Right lobe of liver (tissue), 6 donors: ENCODE measurements around the gene TTC24. TPM values are rescaled to one million over a fixed set of nuclear protein-coding genes. Genes with fewer than 3 reads are reported as not detected.

Source experiments
- ATAC-seq, 4 donors: fragments of 200-7000 bp; cut with Tn5 transposase; one replicate each; pipeline ENCODE4 v1.9.1; 2020; ENCODE audit warnings: mild to moderate bottlenecking in 4 of 4, moderate library complexity in 4 of 4
- DNase-seq, 3 donors: peaks; one replicate each; pipeline ENCODE4 v3.0.0-alpha.2; 2020
- H3K27ac ChIP-seq, 3 donors: fragments of 200-600 bp; one replicate each; pipeline ENCODE4 v1.8.0; 2022
- H3K27me3 ChIP-seq, 2 donors: fragments of 200-600 bp; one replicate each; pipeline ENCODE4 v1.8.0; 2022
- H3K36me3 ChIP-seq, 4 donors: fragments of 200-600 bp; sonication (generic) in 1 of 4; one replicate each; pipeline versions ENCODE4 v1.5.1 to v1.8.0; 2017 to 2022; ENCODE audit warnings: control low read depth in 1 of 4
- H3K4me1 ChIP-seq, 4 donors: fragments of 200-600 bp; sonication (generic) in 1 of 4; one replicate each; pipeline versions ENCODE4 v1.5.1 to v1.8.0; 2017 to 2022; ENCODE audit warnings: control low read depth in 1 of 4
- H3K4me3 ChIP-seq, 3 donors: fragments of 200-600 bp; one replicate each; pipeline ENCODE4 v1.8.0; 2022
- H3K9me3 ChIP-seq, 4 donors: fragments of 200-600 bp; sonication (generic) in 1 of 4; one replicate each; pipeline versions ENCODE4 v1.5.1 to v1.8.0; 2017 to 2022; ENCODE audit warnings: control low read depth in 1 of 4
- CTCF ChIP-seq, 4 donors: fragments of 200-600 bp in 3 of 4; fragments of 450-650 bp in 1 of 4; IDR thresholded peaks; one replicate each; pipeline versions ENCODE4 v1.5.1 to v1.8.0; 2016 to 2022; ENCODE audit warnings: antibody characterized with exemption in 4 of 4, mild to moderate bottlenecking in 2 of 4
- POLR2A ChIP-seq: fragments of 450-650 bp; IDR thresholded peaks from one replicate; pipeline ENCODE4 v1.6.1; 2017; ENCODE audit warnings: antibody characterized with exemption, mild to moderate bottlenecking
- WGBS: methylation state at CpG from one replicate; pipeline ENCODE4 v1.1.6; 2018; ENCODE audit warnings: low coverage, low lambda C conversion rate; ENCODE audit not compliant: insufficient coverage; ENCODE audit errors: missing lambda C conversion rate; 5-methylcytosine and 5-hydroxymethylcytosine counted together
- intact Hi-C, 2 donors: fragments of 100-400 bp; cut with DNase I; formaldehyde crosslinking; loops; one replicate each; pipeline versions ENCODE4 v1.11.2 to v1.14.1; 2022
- total RNA-seq, 6 experiments: library from RNA; depleted of rRNA in 2 of 6; stranded (reverse); fragments of >200 nt in 2 of 6; fragmentation: NEBNext Ultra II Directional in 3 of 6; extraction: Animal tissue kit (Norgen Biotek cat#: 25700) in 3 of 6; gene quantifications; one replicate each; pipeline versions ENCODE4 v1.1.0 to v1.2.4, GENCODE V29; 2016 to 2023
- donor health status: DM: no; HTN: yes; CAD: no.
- donor health status: DM: no; HTN: no; CAD: no.
- donor health status: DM: no; HTN: no; CAD: no.
- donor health status: DM: no; HTN: yes; CAD: no.
- donor health status: DM: no; HTN: yes; CAD: no.

Gene TTC24
- total RNA-seq, 6 experiments from 2014 or later = 0.31 TPM; not detected in 5

GRCh38 chr1:156560585-156561163, 18.8 kb upstream of the TTC24 start:
- WGBS = 67% methylated on average over 3 of the region's 5 CpGs
- Histone ChIP-seq H3K36me3 (no peaks in the 10 kb centered on the region), H3K4me1 (no peaks in the 10 kb centered on the region)

GRCh38 chr1:156565519-156565918, 14.0 kb upstream of the TTC24 start:
- intact Hi-C loops = no loop called here
- 89% methylated on average over 2 of the region's 2 CpGs for WGBS
- Histone ChIP-seq H3K9me3 (no peaks in the 10 kb centered on the region), H3K27me3 (no peaks in the 10 kb centered on the region), H3K27ac (no peak overlapping the region), H3K4me3 (no peak overlapping the region), H3K36me3 (no peaks in the 10 kb centered on the region), H3K4me1 (no peaks in the 10 kb centered on the region)
- no peak for ATAC-seq
- DNase-seq = no peak
- TF ChIP-seq POLR2A (no peak), CTCF (IDR thresholded peaks at IDR 0.05) (no peak)

More at GRCh38 chr1:156560585-156561163, 18.8 kb upstream of the TTC24 start:
- H3K27me3 ChIP-seq = no peaks in the 10 kb centered on the region
- H3K27ac ChIP-seq = no peak overlapping the region
- TF ChIP-seq CTCF (IDR thresholded peaks at IDR 0.05) (no peak), POLR2A (no peak)
- ATAC-seq (no peak), DNase-seq (no peak)
- intact Hi-C loops = no loop called here
- H3K9me3 ChIP-seq = no peaks in the 10 kb centered on the region
- no peak overlapping the region for H3K4me3 ChIP-seq

DNA sequence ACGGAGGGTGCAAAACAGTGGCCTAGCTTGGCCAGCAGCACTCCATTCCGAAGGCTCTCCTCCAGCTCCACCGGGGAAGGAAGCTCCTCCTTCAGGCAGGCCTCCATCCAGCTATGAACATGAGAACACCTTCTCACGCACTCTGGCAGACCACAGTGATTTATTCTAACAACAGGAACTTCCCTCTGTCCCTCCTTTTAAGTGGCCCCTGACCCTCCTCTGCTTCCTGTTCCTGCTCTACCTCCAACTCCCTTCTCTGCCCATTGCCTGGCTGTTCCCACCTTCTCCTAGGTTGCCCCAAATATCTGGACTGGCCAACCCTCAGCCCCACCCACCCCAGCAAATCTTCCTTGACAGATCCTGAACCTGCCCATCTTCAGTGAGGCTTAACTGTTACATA, 13.1 kb upstream of the TTC24 start:
- Histone ChIP-seq H3K4me1 (no peaks in the 10 kb centered on the region), H3K27ac (no peak overlapping the region), H3K9me3 (no peaks in the 10 kb centered on the region), H3K4me3 (no peak overlapping the region), H3K27me3 (no peaks in the 10 kb centered on the region), H3K36me3 (no peaks in the 10 kb centered on the region)
- no peak for TF ChIP-seq POLR2A
- TF ChIP-seq CTCF (IDR thresholded peaks at IDR 0.05) = no peak
- DNase-seq (no peak), ATAC-seq (no peak)
- intact Hi-C loops = no loop called here
- WGBS = 94% methylated on average over 3 of the region's 4 CpGs

DNA sequence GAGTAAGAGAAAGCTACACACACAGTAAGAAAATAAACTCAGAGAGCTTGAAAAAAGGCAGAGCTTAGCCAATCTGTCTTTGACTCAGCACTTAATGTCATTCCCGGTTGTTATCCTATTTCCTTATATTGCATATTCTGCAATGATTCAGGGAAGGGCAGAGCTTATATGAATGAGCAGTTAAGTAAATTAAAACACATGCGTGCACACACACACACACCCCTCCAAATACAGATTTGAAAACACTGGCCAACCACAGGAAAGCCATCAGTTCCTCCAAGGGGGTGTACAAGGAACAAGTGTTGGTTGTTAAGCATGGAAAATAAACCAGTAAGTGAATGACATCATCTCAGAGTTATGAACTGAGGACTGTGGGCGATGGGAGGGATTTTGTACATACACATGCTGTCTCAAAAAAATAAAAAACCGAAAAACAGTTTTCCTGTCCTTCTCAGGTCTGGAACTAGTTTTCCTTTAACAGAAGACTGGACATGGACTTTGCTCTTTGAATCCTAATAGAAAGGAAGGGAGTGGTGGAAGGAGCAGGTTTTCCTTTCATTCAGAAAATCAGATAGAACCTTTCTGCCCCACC, 8.2 kb upstream of the TTC24 start:
- ATAC-seq (no peak), DNase-seq (no peak)
- no peaks in the 10 kb centered on the region for H3K36me3 ChIP-seq
- H3K9me3 ChIP-seq = no peaks in the 10 kb centered on the region
- no peak overlapping the region for H3K4me3 ChIP-seq
- H3K4me1 ChIP-seq = peaks cover 0 to 9% (median 4%) of the 10 kb centered on the region in 4 donors
- H3K27ac ChIP-seq = no peak overlapping the region
- TF ChIP-seq CTCF (IDR thresholded peaks at IDR 0.05) (no peak), POLR2A (no peak)
- 30% methylated on average over 4 of the region's 4 CpGs for WGBS
- peaks cover 0 to 6% of the 10 kb centered on the region in 2 donors for H3K27me3 ChIP-seq
- intact Hi-C loops = no loop called here
